HepG2 (cell line): ENCODE data around the gene DQX1. TPM values are rescaled to one million over a fixed set of nuclear protein-coding genes. Genes with fewer than 3 reads are reported as not detected.

Experiments
- ATF2 ChIP-seq: sonication (generic); formaldehyde crosslinking; IDR thresholded peaks from 2 replicates; pipeline ENCODE4 v1.4.0; 2020; ENCODE audit warnings: missing genetic modification reagents
- ERF ChIP-seq: IDR thresholded peaks from 2 replicates; pipeline ENCODE4 v1.6.1; 2018; ENCODE audit warnings: missing biosample characterization, missing genetic modification reagents
- HMGA1 ChIP-seq: sonication (generic); formaldehyde crosslinking; conservative IDR thresholded peaks from 2 replicates; pipeline ENCODE4 v1.4.0; 2020; ENCODE audit warnings: missing genetic modification reagents
- KIAA2018 ChIP-seq: sonication (generic); formaldehyde crosslinking; IDR thresholded peaks from 2 replicates; pipeline ENCODE4 v1.5.0; 2020; ENCODE audit warnings: mild to moderate bottlenecking, missing genetic modification reagents, borderline replicate concordance
- MYC ChIP-seq: sonication (generic); formaldehyde crosslinking; IDR thresholded peaks from 2 replicates; pipeline ENCODE4 v1.9.0; 2021; ENCODE audit warnings: missing genetic modification reagents, borderline replicate concordance
- PCBP1 ChIP-seq: fragments of 200-400 bp; formaldehyde crosslinking; IDR thresholded peaks from 2 replicates; pipeline ENCODE4 v1.6.1; 2017; ENCODE audit warnings: mild to moderate bottlenecking, low read depth, low read length, borderline replicate concordance
- POLR2G ChIP-seq: fragments of 200-400 bp; formaldehyde crosslinking; IDR thresholded peaks from 2 replicates; pipeline ENCODE4 v1.6.1; 2018; ENCODE audit warnings: mild to moderate bottlenecking, low read depth, low read length, moderate library complexity
- REPIN1 ChIP-seq: sonication (generic); formaldehyde crosslinking; IDR thresholded peaks from 2 replicates; pipeline ENCODE4 v1.8.0; 2022; ENCODE audit warnings: missing genetic modification reagents, low read depth, mild to moderate bottlenecking, borderline replicate concordance
- RFX3 ChIP-seq: IDR thresholded peaks from 2 replicates; pipeline ENCODE4 v1.6.1; 2016; ENCODE audit warnings: missing biosample characterization, missing genetic modification reagents
- SALL1 ChIP-seq: sonication (generic); formaldehyde crosslinking; IDR thresholded peaks from 2 replicates; pipeline ENCODE4 v1.8.0; 2022; ENCODE audit warnings: mild to moderate bottlenecking, missing genetic modification reagents
- SP140L ChIP-seq: sonication (generic); formaldehyde crosslinking; IDR thresholded peaks from 2 replicates; pipeline ENCODE4 v1.4.0; 2020; ENCODE audit warnings: missing genetic modification reagents, borderline replicate concordance
- TERF1 ChIP-seq: sonication (generic); formaldehyde crosslinking; IDR thresholded peaks from 2 replicates; pipeline ENCODE4 v1.8.0; 2022; ENCODE audit warnings: mild to moderate bottlenecking, missing genetic modification reagents, moderate library complexity
- TP53 ChIP-seq: sonication (generic); formaldehyde crosslinking; conservative IDR thresholded peaks from 2 replicates; pipeline ENCODE4 v1.4.0; 2020; ENCODE audit warnings: missing genetic modification reagents
- U2AF2 ChIP-seq: fragments of 200-400 bp; formaldehyde crosslinking; IDR thresholded peaks from 2 replicates; pipeline ENCODE4 v1.6.1; 2017; ENCODE audit warnings: low read depth, mild to moderate bottlenecking, low read length
- XBP1 ChIP-seq: sonication (generic); formaldehyde crosslinking; IDR thresholded peaks from 2 replicates; pipeline ENCODE4 v1.5.0; 2020; ENCODE audit warnings: missing genetic modification reagents
- ZMYM3 ChIP-seq: sonication (generic); formaldehyde crosslinking; IDR thresholded peaks from 2 replicates; pipeline ENCODE4 v1.5.1; 2020; ENCODE audit warnings: mild to moderate bottlenecking, missing genetic modification reagents
- ZNF263 ChIP-seq: sonication (generic); formaldehyde crosslinking; IDR thresholded peaks from 2 replicates; pipeline ENCODE4 v1.4.0; 2020; ENCODE audit warnings: missing genetic modification reagents
- ZNF564 ChIP-seq: sonication (generic); formaldehyde crosslinking; IDR thresholded peaks from 2 replicates; pipeline ENCODE4 v1.8.1; 2023; ENCODE audit warnings: mild to moderate bottlenecking, missing genetic modification reagents
- ZNF652 ChIP-seq: IDR thresholded peaks from 2 replicates; pipeline ENCODE4 v1.6.1; 2016; ENCODE audit warnings: low read depth, borderline replicate concordance
- ZNF678 ChIP-seq: sonication (generic); formaldehyde crosslinking; IDR thresholded peaks from 2 replicates; pipeline ENCODE4 v1.4.0; 2020; ENCODE audit warnings: mild to moderate bottlenecking, missing genetic modification reagents
- polyA plus RNA-seq, 8 experiments: library from polyadenylated mRNA; depleted of rRNA in 3 of 8; stranded (reverse) in 7 of 8; unstranded in 1 of 8; fragments of >200 nt; fragmentation: Illumina TruSeq in 4 of 8; extraction: Trizol in 4 of 8; gene quantifications; 2 replicates each; pipeline versions ENCODE4 v1.2.1 to v1.2.3, GENCODE V29; 2011 to 2016; ENCODE audit warnings: low read depth in 4 of 8, missing spikeins in 1 of 8, mixed read lengths in 1 of 8; ENCODE audit not compliant: insufficient read depth in 1 of 8
- total RNA-seq, 5 experiments: library from RNA; depleted of rRNA; stranded (reverse); fragments of >200 nt; fragmentation: Illumina TruSeq; extraction: Trizol; gene quantifications; 2 replicates each; pipeline ENCODE4 v1.2.3, GENCODE V29; 2016; ENCODE audit warnings: low read depth in 1 of 5

Gene DQX1
- total and polyA plus RNA-seq, 2 of the 13 experiments (the other 11 are each of a cell fraction or from before 2014, with no cell fraction given) = 27.6 to 89.8 TPM

GRCh38 chr2:74496997-74497776 is 28.8 kb downstream of the DQX1 start (continued):
- TF ChIP-seq TERF1 (no peak), SALL1 (CRISPR knock-in tag) (peak; percentile 35), MYC (CRISPR knock-in tag) (no peak), TP53 (CRISPR knock-in tag) (no peak), POLR2G (peak; percentile 29), KIAA2018 (CRISPR knock-in tag) (no peak), REPIN1 (no peak), ATF2 (CRISPR knock-in tag) (peak; percentile 31; the same call in 1 of the 2 replicates), ZNF678 (no peak), U2AF2 (no peak), ZNF263 (CRISPR knock-in tag) (peak; percentile 33), ZNF652 (CRISPR knock-in tag) (no peak), ZMYM3 (CRISPR knock-in tag) (no peak), HMGA1 (CRISPR knock-in tag) (no peak), SP140L (CRISPR knock-in tag) (no peak), PCBP1 (no peak), XBP1 (CRISPR knock-in tag) (no peak), ERF (no peak), RFX3 (CRISPR knock-in tag) (no peak), ZNF564 (CRISPR knock-in tag) (no peak)
